COLO668 (cell line): ENCODE data around the gene RNGTT.

Experiments
- DNase-seq: peaks from one replicate; lab custom pipeline; 2025; ENCODE audit not compliant: unreplicated experiment; lab: John Stamatoyannopoulos, UW

Gene RNGTT

GRCh38 chr6:88619951-88620350 lies 343.5 kb downstream of the RNGTT start:
- DNase-seq = no peak

- DNase-seq = no peak
Observed at GRCh38 chr6:88616380-88616779, 347.0 kb downstream of the RNGTT start.

GRCh38 chr6:88614316-88614877 lies 349.0 kb downstream of the RNGTT start:
- no peak for DNase-seq

- no peak for DNase-seq
Observed at GRCh38 chr6:88612631-88613030, 350.8 kb downstream of the RNGTT start.

- DNase-seq = no peak
Observed at GRCh38 chr6:88611721-88612120, 351.7 kb downstream of the RNGTT start.

GRCh38 chr6:88609983-88610382 lies 353.4 kb downstream of the RNGTT start:
- DNase-seq = no peak

- DNase-seq = no peak
Observed at GRCh38 chr6:88605271-88605670, 358.1 kb downstream of the RNGTT start.

- DNase-seq = no peak
Observed at GRCh38 chr6:88599571-88599970, 363.8 kb downstream of the RNGTT start.

GRCh38 chr6:88596801-88597200 lies 366.6 kb downstream of the RNGTT start:
- no peak for DNase-seq

GRCh38 chr6:88588938-88589337 lies 374.5 kb downstream of the RNGTT start:
- DNase-seq = no peak

GRCh38 chr6:88587150-88587520 lies 376.3 kb downstream of the RNGTT start:
- DNase-seq = no peak

- no peak for DNase-seq
Observed at GRCh38 chr6:88586371-88587149, 376.9 kb downstream of the RNGTT start.

- no peak for DNase-seq
Observed at GRCh38 chr6:88585276-88585692, 378.1 kb downstream of the RNGTT start.

- no peak for DNase-seq
Observed at GRCh38 chr6:88584581-88585275, 378.7 kb downstream of the RNGTT start.

- DNase-seq = no peak
Observed at GRCh38 chr6:88577461-88577860, 386.0 kb downstream of the RNGTT start.

- DNase-seq = no peak
Observed at GRCh38 chr6:88575536-88575935, 387.9 kb downstream of the RNGTT start.

GRCh38 chr6:88574651-88575050 lies 388.8 kb downstream of the RNGTT start:
- DNase-seq = no peak

- no peak for DNase-seq
Observed at GRCh38 chr6:88574031-88574430, 389.4 kb downstream of the RNGTT start.

- DNase-seq = no peak
Observed at GRCh38 chr6:88573561-88573960, 389.9 kb downstream of the RNGTT start.

GRCh38 chr6:88572449-88573139 lies 390.8 kb downstream of the RNGTT start:
- DNase-seq = no peak

- no peak for DNase-seq
Observed at GRCh38 chr6:88569959-88570358, 393.5 kb downstream of the RNGTT start.

GRCh38 chr6:88567696-88568095 lies 395.7 kb downstream of the RNGTT start:
- DNase-seq = no peak
